Ishikawa (cell line): ENCODE measurements around the gene SCARF1.

ENCODE experiments used
- CEBPB ChIP-seq: IDR thresholded peaks from 2 replicates; pipeline ENCODE4 v1.6.1; 2012
- CREB1 ChIP-seq: IDR thresholded peaks from 2 replicates; pipeline ENCODE4 v1.6.1; 2012; ENCODE audit warnings: low read depth
- EGR1 ChIP-seq: IDR thresholded peaks from 2 replicates; pipeline ENCODE4 v1.6.1; 2012
- EP300 ChIP-seq: IDR thresholded peaks from 2 replicates; pipeline ENCODE4 v1.6.1; 2012; ENCODE audit warnings: borderline replicate concordance
- FOXM1 ChIP-seq: IDR thresholded peaks from 2 replicates; pipeline ENCODE4 v1.6.1; 2012; ENCODE audit warnings: low read depth, borderline replicate concordance
- MAX ChIP-seq: IDR thresholded peaks from 2 replicates; pipeline ENCODE4 v1.6.1; 2012
- NFIC ChIP-seq: IDR thresholded peaks from 2 replicates; pipeline ENCODE4 v1.6.1; 2012
- RAD21 ChIP-seq: IDR thresholded peaks from 2 replicates; pipeline ENCODE4 v1.6.1; 2012; ENCODE audit warnings: low read depth
- REST ChIP-seq: IDR thresholded peaks from 2 replicates; pipeline ENCODE4 v1.6.1; 2012; ENCODE audit warnings: low read depth, mild to moderate bottlenecking
- TAF1 ChIP-seq: IDR thresholded peaks from 2 replicates; pipeline ENCODE4 v1.6.1; 2012; ENCODE audit warnings: low read depth, mild to moderate bottlenecking
- TCF12 ChIP-seq: IDR thresholded peaks from 2 replicates; pipeline ENCODE4 v1.6.1; 2012; ENCODE audit warnings: low read depth
- TEAD4 ChIP-seq: IDR thresholded peaks from 2 replicates; pipeline ENCODE4 v1.6.1; 2012
- USF1 ChIP-seq: IDR thresholded peaks from 2 replicates; pipeline ENCODE4 v1.6.1; 2012
- YY1 ChIP-seq: IDR thresholded peaks from 2 replicates; pipeline ENCODE4 v1.6.1; 2012; ENCODE audit warnings: low read depth
- ZBTB7A ChIP-seq: IDR thresholded peaks from 2 replicates; pipeline ENCODE4 v1.6.1; 2012; ENCODE audit warnings: low read depth

Gene SCARF1

GRCh38 chr17:1616101-1616500 lies 29.4 kb downstream of the SCARF1 start:
- no peak for TF ChIP-seq YY1
- no peak for TF ChIP-seq MAX
- TF ChIP-seq RAD21 = no peak
- TF ChIP-seq EP300 = no peak
- TF ChIP-seq USF1 = no peak
- TF ChIP-seq NFIC = no peak
- no peak for TF ChIP-seq TAF1
- TF ChIP-seq FOXM1 = no peak
- TF ChIP-seq ZBTB7A = no peak
- no peak for TF ChIP-seq TCF12
- TF ChIP-seq REST = no peak
- TF ChIP-seq CEBPB = no peak
- TF ChIP-seq EGR1 = no peak
- TF ChIP-seq TEAD4 = no peak
- no peak for TF ChIP-seq CREB1

GRCh38 chr17:1612400-1612799 lies 33.1 kb downstream of the SCARF1 start:
- TF ChIP-seq USF1 (no peak), EGR1 (no peak), CEBPB (no peak), RAD21 (no peak), CREB1 (no peak), EP300 (no peak), YY1 (no peak), ZBTB7A (no peak)

GRCh38 chr17:1611715-1612114 lies 33.8 kb downstream of the SCARF1 start:
- no peak for TF ChIP-seq TCF12

- TF ChIP-seq EGR1 = no peak
- TF ChIP-seq NFIC = no peak
- no peak for TF ChIP-seq FOXM1
- no peak for TF ChIP-seq TCF12
- TF ChIP-seq RAD21 = no peak
- no peak for TF ChIP-seq MAX
- TF ChIP-seq CREB1 = no peak
- TF ChIP-seq CEBPB = no peak
- TF ChIP-seq TEAD4 = no peak
- no peak for TF ChIP-seq USF1
- TF ChIP-seq EP300 = no peak
These were observed 36.9 kb downstream of the SCARF1 start for GRCh38 chr17:1608676-1609075.

- no peak for TF ChIP-seq NFIC
- TF ChIP-seq REST = no peak
These were observed 37.6 kb downstream of the SCARF1 start for GRCh38 chr17:1607971-1608320.

- no peak for TF ChIP-seq EGR1
- TF ChIP-seq NFIC = no peak
- no peak for TF ChIP-seq ZBTB7A
- TF ChIP-seq CREB1 = no peak
- no peak for TF ChIP-seq RAD21
- TF ChIP-seq USF1 = no peak
- no peak for TF ChIP-seq MAX
These were observed 39.1 kb downstream of the SCARF1 start for GRCh38 chr17:1606352-1606985.
